K562 (cell line): Measurements from ENCODE around the gene SLC4A2. TPM values are rescaled to one million over a fixed set of nuclear protein-coding genes. Genes with fewer than 3 reads are reported as not detected.

Source experiments
- ATAC-seq: fragments of 200-7000 bp; cut with Tn5 transposase; 3 replicates; pipeline ENCODE4 v1.9.1; 2020; ENCODE audit warnings: moderate library complexity
- BruUV-seq: library from RNA; stranded (reverse); fragments of 400-500 nt; replicated peaks from 2 replicates; lab custom pipeline; 2021; lab: Mats Ljungman, UMichigan
- CTCF ChIA-PET: fragments of 300-600 bp; formaldehyde crosslinking; extraction: SDS; loops from one replicate; lab custom pipeline; 2021; ENCODE audit warnings: low intra/inter-chr PET ratio; lab: Yijun Ruan, JAX
- POLR2A ChIA-PET: fragments of 300-600, 350-650 bp; sonication (Branson Sonifier 250); formaldehyde crosslinking; extraction: SDS; loops from one replicate; lab custom pipeline; 2021; ENCODE audit warnings: antibody characterized with exemption, inconsistent platforms; lab: Yijun Ruan, JAX
- DNase-seq, 4 experiments: peaks; one replicate each; pipeline versions ENCODE4 v3.0.0 to v3.0.0-alpha.2; 2011 to 2018; ENCODE audit warnings: low spot score in 3 of 4, mixed read lengths in 3 of 4; ENCODE audit errors: extremely low read depth in 1 of 4
- FAIRE-seq: peaks from 2 replicates; lab custom pipeline; 2011; peaks lifted over from hg19 to GRCh38; lab: Jason Lieb, UNC
- H2AFZ ChIP-seq: 2 replicates; pipeline ENCODE4 v1.6.0; 2011; ENCODE audit warnings: low read depth, low read length, control low read depth, inconsistent platforms
- H3K27ac ChIP-seq: fragments of 200-600 bp; 3 replicates; pipeline ENCODE4 v1.8.0; 2011; ENCODE audit warnings: low read depth, mild to moderate bottlenecking, control low read depth, inconsistent platforms, low read length, moderate library complexity, mixed read lengths; ENCODE audit errors: extremely low read depth
- H3K27me3 ChIP-seq, 2 experiments: fragments of 300-600 bp in 1 of 2; 2 replicates in 1 of 2; 3 replicates in 1 of 2; pipeline versions ENCODE4 v1.6.0 to v1.8.0; 2011; ENCODE audit warnings: inconsistent platforms in 2 of 2, low read length in 2 of 2, mild to moderate bottlenecking in 1 of 2, mixed read lengths in 1 of 2, moderate library complexity in 1 of 2; ENCODE audit not compliant: control insufficient read depth in 2 of 2, insufficient read depth in 2 of 2
- H3K36me3 ChIP-seq: fragments of 300-600 bp; 3 replicates; pipeline ENCODE4 v1.8.0; 2011; ENCODE audit warnings: mild to moderate bottlenecking, low read length, inconsistent platforms; ENCODE audit not compliant: control insufficient read depth, insufficient read depth
- H3K4me1 ChIP-seq, 2 experiments: fragments of 200-600 bp in 1 of 2; replicated peaks in 1 of 2; 2 replicates in 1 of 2; 3 replicates in 1 of 2; pipeline versions ENCODE4 v1.5.1 to v1.8.0; 2011; ENCODE audit warnings: inconsistent platforms in 2 of 2, low read length in 2 of 2, mild to moderate bottlenecking in 1 of 2, mixed read lengths in 1 of 2, moderate library complexity in 1 of 2; ENCODE audit not compliant: control insufficient read depth in 2 of 2, insufficient read depth in 2 of 2
- H3K4me2 ChIP-seq: 2 replicates; pipeline ENCODE4 v1.6.1; 2011; ENCODE audit warnings: low read length, control low read depth, inconsistent platforms, mixed read lengths; ENCODE audit not compliant: insufficient read depth
- H3K4me3 ChIP-seq: fragments of 200-600 bp; sonication (generic), shearing (Covaris generic); 2 replicates; pipeline ENCODE4 v1.5.1; 2016; ENCODE audit warnings: control low read depth, inconsistent platforms
- H3K79me2 ChIP-seq: fragments of 200-600 bp; 3 replicates; pipeline ENCODE4 v1.8.0; 2011; ENCODE audit warnings: low read length, inconsistent platforms; ENCODE audit not compliant: control insufficient read depth, insufficient read depth
- H3K9ac ChIP-seq, 2 experiments: 2 replicates each; pipeline versions ENCODE4 v1.6.0 to v1.6.1; 2011; ENCODE audit warnings: low read depth in 2 of 2, low read length in 2 of 2, control low read depth in 1 of 2, inconsistent platforms in 1 of 2, mild to moderate bottlenecking in 1 of 2, mixed read lengths in 1 of 2; ENCODE audit not compliant: insufficient read depth in 1 of 2
- H3K9me1 ChIP-seq: one replicate; pipeline ENCODE4 v1.6.0; 2011; ENCODE audit warnings: inconsistent platforms, mild to moderate bottlenecking, low read length, moderate library complexity; ENCODE audit not compliant: control insufficient read depth, insufficient read depth
- H3K9me3 ChIP-seq: replicated peaks from 2 replicates; pipeline ENCODE4 v1.5.1; 2011; ENCODE audit warnings: low read depth, low read length, inconsistent platforms; ENCODE audit not compliant: control insufficient read depth, insufficient read depth
- H4K20me1 ChIP-seq: replicated peaks from 2 replicates; pipeline ENCODE4 v1.6.1; 2011; ENCODE audit warnings: low read length, inconsistent platforms, mixed read lengths; ENCODE audit not compliant: control insufficient read depth, insufficient read depth
- HDAC8 ChIP-seq: fragments of 450-650 bp; IDR thresholded peaks from 2 replicates; pipeline ENCODE4 v1.6.1; 2016; ENCODE audit warnings: mild to moderate bottlenecking, missing genetic modification characterization, moderate library complexity, missing compliant biosample characterization
- KAT2B ChIP-seq: IDR thresholded peaks from one replicate; pipeline ENCODE4 v1.6.1; 2012; ENCODE audit warnings: low read depth, mild to moderate bottlenecking, control low read depth, inconsistent platforms, low read length, moderate library complexity
- KDM5B ChIP-seq: fragments of 200-600 bp; sonication (generic); IDR thresholded peaks from 2 replicates; pipeline ENCODE4 v1.6.1; 2012; ENCODE audit warnings: low read depth, mild to moderate bottlenecking, moderate library complexity, low read length, control low read depth, inconsistent platforms; ENCODE audit not compliant: insufficient replicate concordance
- LCOR ChIP-seq: sonication (generic); formaldehyde crosslinking; IDR thresholded peaks from 2 replicates; pipeline ENCODE4 v1.8.0; 2022; ENCODE audit warnings: mild to moderate bottlenecking, missing genetic modification reagents
- RB1 ChIP-seq: fragments of 450-650 bp; IDR thresholded peaks from 2 replicates; pipeline ENCODE4 v1.6.1; 2017; ENCODE audit warnings: low read depth, mild to moderate bottlenecking
- RERE ChIP-seq: sonication (generic); formaldehyde crosslinking; IDR thresholded peaks from 2 replicates; pipeline ENCODE4 v1.8.0; 2023; ENCODE audit warnings: missing genetic modification reagents, mild to moderate bottlenecking, borderline replicate concordance
- SMARCA4 ChIP-seq: fragments of 450-650 bp; IDR thresholded peaks from 2 replicates; pipeline ENCODE4 v1.6.1; 2016
- SMARCE1 ChIP-seq: fragments of 450-650 bp; IDR thresholded peaks from 2 replicates; pipeline ENCODE4 v1.7.1; 2016; ENCODE audit warnings: mild to moderate bottlenecking
- SREBF1 ChIP-seq: fragments of 150-350 bp; IDR thresholded peaks from 2 replicates; pipeline ENCODE4 v1.6.1; 2014; ENCODE audit warnings: antibody characterized with exemption, low read depth, low read length, borderline replicate concordance
- TOE1 ChIP-seq, 2 experiments: fragments of 450-650 bp in 1 of 2; sonication (generic) in 1 of 2; formaldehyde crosslinking in 1 of 2; IDR thresholded peaks; 2 replicates each; pipeline versions ENCODE4 v1.7.1 to v1.8.0; 2016 to 2022; ENCODE audit warnings: borderline replicate concordance in 2 of 2, mild to moderate bottlenecking in 2 of 2, antibody characterized with exemption in 1 of 2, inconsistent platforms in 1 of 2, low read depth in 1 of 2, missing genetic modification reagents in 1 of 2, moderate library complexity in 1 of 2
- XRCC3 ChIP-seq: fragments of 450-650 bp; IDR thresholded peaks from 2 replicates; pipeline ENCODE4 v1.6.1; 2017; ENCODE audit warnings: mild to moderate bottlenecking, moderate library complexity
- ZC3H4 ChIP-seq: sonication (generic); formaldehyde crosslinking; IDR thresholded peaks from 2 replicates; pipeline ENCODE4 v1.9.0; 2021; ENCODE audit warnings: missing genetic modification reagents, borderline replicate concordance
- ZNF41 ChIP-seq: fragments of 250-450 bp; sonication (Bioruptor Pico); conservative IDR thresholded peaks from 2 replicates; pipeline ENCODE4 v1.4.0; 2020; ENCODE audit warnings: mild to moderate bottlenecking
- WGBS: fragments of 100-300 bp; shearing (Covaris generic); methylation state at CpG from one replicate; pipeline ENCODE4 v1.1.6; 2016; ENCODE audit warnings: low coverage, mixed read lengths; ENCODE audit not compliant: insufficient coverage; ENCODE audit errors: missing lambda C conversion rate; 5-methylcytosine and 5-hydroxymethylcytosine counted together
- in situ Hi-C: fragments of 300-500 bp; cut with MboI; formaldehyde crosslinking; loops from 4 replicates; pipeline ENCODE4 v1.15.0; 2018; ENCODE audit warnings: inconsistent platforms, mixed read lengths
- intact Hi-C: fragments of 100-400 bp; cut with micrococcal nuclease; formaldehyde crosslinking; loops from 2 replicates; pipeline ENCODE4 v1.14.2; 2022
- polyA plus RNA-seq, 8 experiments: library from polyadenylated mRNA; depleted of rRNA in 4 of 8; stranded (reverse) in 5 of 8; unstranded in 3 of 8; fragments of >200 nt; fragmentation: Nextera tagmentation in 2 of 8; fragmentation: Illumina TruSeq in 1 of 8; extraction: Ambion mirVana in 2 of 8; extraction: Trizol in 1 of 8; gene quantifications; 2 replicates each; pipeline versions ENCODE4 v1.2.1 to v1.2.3, GENCODE V29; 2011 to 2014; ENCODE audit warnings: inconsistent platforms in 1 of 8, missing spikeins in 1 of 8
- total RNA-seq, 7 experiments: library from RNA; depleted of rRNA in 6 of 7; stranded (reverse); fragments of >200 nt in 6 of 7; fragmentation: Illumina TruSeq in 2 of 7; extraction: Trizol in 2 of 7; gene quantifications; 2 replicates each; pipeline versions ENCODE4 v1.2.1 to v1.2.3, GENCODE V29; 2011 to 2021; ENCODE audit warnings: low replicate concordance in 1 of 7

The SLC4A2 gene
- total and polyA plus RNA-seq, 9 of the 15 experiments (the other 6 are each of a cell fraction or from before 2014, with no cell fraction given): 11.4 to 375 (median 130) TPM

- FAIRE-seq (peak; percentile 63), DNase-seq (peak in 1 of 4 experiments; percentile 58), ATAC-seq (no peak)
- ChIA-PET POLR2A (interaction anchor here (0.6 to 1.4 kb wide), 9 partner anchors 8 to 109 kb away, joined by 3 to 5 read pairs (median 3); partner anchors contain the start of gene ABCB8), CTCF (interaction anchor here (1.7 kb wide), 1 partner anchor 22 kb away, joined by 4 read pairs; no protein-coding TSS in a partner anchor)
- Histone ChIP-seq H3K36me3 (peaks cover 55% of the 10 kb centered on the region; the same call in 2 of the 3 replicates), H3K9me1 (peaks cover 9% of the 10 kb centered on the region), H3K9me3 (no peaks in the 10 kb centered on the region), H3K4me1 (peaks cover 41 to 70% of the 10 kb centered on the region in 2 experiments), H3K4me2 (peak overlapping the region; percentile 88), H2AFZ (no peak overlapping the region), H3K9ac (peak overlapping the region; percentile 84 to 98), H3K4me3 (peak overlapping the region; percentile 67), H3K27ac (peak overlapping the region; percentile 81), H3K79me2 (peaks cover 69% of the 10 kb centered on the region), H3K27me3 (no peaks in the 10 kb centered on the region), H4K20me1 (peaks cover 46% of the 10 kb centered on the region)
- in situ Hi-C loops: no loop called here
- 45% methylated on average over 16 of the region's 16 CpGs for WGBS
- intact Hi-C loops: loop anchor here (10.0 kb wide), 1 partner anchor 773 kb away; no protein-coding TSS in a partner anchor
- BruUV-seq: TSS peak; percentile 34
- peak; percentile 19 for TF ChIP-seq KDM5B
- no peak for TF ChIP-seq RB1
- TF ChIP-seq SREBF1: no peak
- 0 out of 2 replicates have a peak, but pooled peaks have one; percentile 8 for TF ChIP-seq HDAC8 (tag)
- TF ChIP-seq TOE1 (IDR thresholded peaks at IDR 0.05; ENCODE audit: borderline replicate concordance): 0 out of 2 replicates have a peak, but pooled peaks have one; percentile 23
- TF ChIP-seq TOE1 (CRISPR knock-in tag; IDR thresholded peaks at IDR 0.05; ENCODE audit: borderline replicate concordance, low read depth): no peak
- TF ChIP-seq SMARCE1: 0 out of 2 replicates have a peak, but pooled peaks have one; percentile 42
- 0 out of 2 replicates have a peak, but pooled peaks have one; percentile 29 for TF ChIP-seq RERE (CRISPR knock-in tag)
- TF ChIP-seq SMARCA4: 0 out of 2 replicates have a peak, but pooled peaks have one; percentile 15
- TF ChIP-seq ZNF41 (CRISPR knock-in tag): no peak
- TF ChIP-seq LCOR (CRISPR knock-in tag): 0 out of 2 replicates have a peak, but pooled peaks have one; percentile 23
- TF ChIP-seq KAT2B: no peak
- TF ChIP-seq XRCC3: no peak
- TF ChIP-seq ZC3H4 (CRISPR knock-in tag): 0 out of 2 replicates have a peak, but pooled peaks have one; percentile 53
Observed at GRCh38 chr7:151088019-151088855, 28.8 kb downstream of the SLC4A2 start.
